PC-9 (cell line): ENCODE data around the gene MBD3L4.

ENCODE experiments used
- EZH2 ChIP-seq: fragments of 200-600 bp; sonication (generic); IDR thresholded peaks from 2 replicates; pipeline ENCODE4 v1.8.0; 2017; ENCODE audit warnings: antibody characterized with exemption, low read depth
- TF ChIP-seq, protein P1 (sequence below): fragments of 200-600 bp; sonication (generic); conservative IDR thresholded peaks from 2 replicates; pipeline ENCODE4 v1.6.1; 2017; ENCODE audit warnings: mixed run types, antibody characterized with exemption, mild to moderate bottlenecking, moderate library complexity

DNA sequence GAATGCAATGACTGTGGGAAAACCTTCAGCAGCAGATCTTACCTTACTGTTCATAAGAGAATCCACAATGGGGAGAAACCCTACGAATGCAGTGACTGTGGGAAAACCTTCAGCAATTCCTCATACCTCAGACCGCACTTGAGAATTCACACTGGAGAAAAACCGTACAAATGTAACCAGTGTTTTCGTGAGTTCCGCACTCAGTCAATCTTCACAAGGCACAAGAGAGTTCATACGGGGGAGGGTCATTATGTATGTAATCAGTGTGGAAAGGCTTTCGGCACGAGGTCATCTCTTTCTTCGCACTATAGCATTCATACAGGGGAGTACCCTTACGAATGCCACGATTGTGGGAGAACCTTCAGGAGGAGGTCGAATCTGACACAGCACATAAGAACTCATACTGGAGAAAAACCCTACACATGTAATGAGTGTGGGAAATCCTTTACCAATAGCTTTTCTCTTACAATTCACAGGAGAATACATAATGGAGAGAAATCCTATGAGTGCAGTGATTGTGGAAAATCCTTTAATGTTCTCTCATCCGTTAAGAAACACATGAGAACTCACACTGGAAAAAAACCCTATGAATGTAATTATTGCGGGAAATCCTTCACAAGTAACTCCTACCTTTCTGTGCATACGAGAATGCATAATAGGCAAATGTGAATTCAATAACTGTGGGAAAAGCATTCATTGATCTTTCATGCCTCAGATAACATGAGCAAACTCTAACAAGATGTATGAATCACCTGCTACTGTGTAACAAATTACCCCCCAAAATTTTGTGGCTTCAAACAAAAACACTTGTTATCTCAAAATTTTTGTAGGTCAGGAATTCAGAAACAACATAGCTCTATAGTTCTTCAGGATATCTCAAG lies 43.3 kb upstream of the MBD3L4 start:
- TF ChIP-seq EZH2: no peak
- TF ChIP-seq, protein P1, sequence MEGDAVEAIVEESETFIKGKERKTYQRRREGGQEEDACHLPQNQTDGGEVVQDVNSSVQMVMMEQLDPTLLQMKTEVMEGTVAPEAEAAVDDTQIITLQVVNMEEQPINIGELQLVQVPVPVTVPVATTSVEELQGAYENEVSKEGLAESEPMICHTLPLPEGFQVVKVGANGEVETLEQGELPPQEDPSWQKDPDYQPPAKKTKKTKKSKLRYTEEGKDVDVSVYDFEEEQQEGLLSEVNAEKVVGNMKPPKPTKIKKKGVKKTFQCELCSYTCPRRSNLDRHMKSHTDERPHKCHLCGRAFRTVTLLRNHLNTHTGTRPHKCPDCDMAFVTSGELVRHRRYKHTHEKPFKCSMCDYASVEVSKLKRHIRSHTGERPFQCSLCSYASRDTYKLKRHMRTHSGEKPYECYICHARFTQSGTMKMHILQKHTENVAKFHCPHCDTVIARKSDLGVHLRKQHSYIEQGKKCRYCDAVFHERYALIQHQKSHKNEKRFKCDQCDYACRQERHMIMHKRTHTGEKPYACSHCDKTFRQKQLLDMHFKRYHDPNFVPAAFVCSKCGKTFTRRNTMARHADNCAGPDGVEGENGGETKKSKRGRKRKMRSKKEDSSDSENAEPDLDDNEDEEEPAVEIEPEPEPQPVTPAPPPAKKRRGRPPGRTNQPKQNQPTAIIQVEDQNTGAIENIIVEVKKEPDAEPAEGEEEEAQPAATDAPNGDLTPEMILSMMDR: no peak
